HG02938 (cell line): ENCODE measurements around the gene INO80.

Experiments
- ATAC-seq: cut with Tn5 transposase; IDR thresholded peaks from one replicate; pipeline ENCODE4 v1.9.1; 2021; ENCODE audit warnings: mild to moderate bottlenecking, moderate library complexity; ENCODE audit not compliant: unreplicated experiment

The INO80 gene

GRCh38 chr15:40951764-40952163 lies 164.3 kb downstream of the INO80 start:
- ATAC-seq: no peak

GRCh38 chr15:40949756-40950207 lies 166.3 kb downstream of the INO80 start:
- no peak for ATAC-seq

GRCh38 chr15:40948706-40949473 lies 167.2 kb downstream of the INO80 start:
- ATAC-seq: no peak

- no peak for ATAC-seq
Measured at GRCh38 chr15:40944510-40945296, 171.4 kb downstream of the INO80 start.

DNA sequence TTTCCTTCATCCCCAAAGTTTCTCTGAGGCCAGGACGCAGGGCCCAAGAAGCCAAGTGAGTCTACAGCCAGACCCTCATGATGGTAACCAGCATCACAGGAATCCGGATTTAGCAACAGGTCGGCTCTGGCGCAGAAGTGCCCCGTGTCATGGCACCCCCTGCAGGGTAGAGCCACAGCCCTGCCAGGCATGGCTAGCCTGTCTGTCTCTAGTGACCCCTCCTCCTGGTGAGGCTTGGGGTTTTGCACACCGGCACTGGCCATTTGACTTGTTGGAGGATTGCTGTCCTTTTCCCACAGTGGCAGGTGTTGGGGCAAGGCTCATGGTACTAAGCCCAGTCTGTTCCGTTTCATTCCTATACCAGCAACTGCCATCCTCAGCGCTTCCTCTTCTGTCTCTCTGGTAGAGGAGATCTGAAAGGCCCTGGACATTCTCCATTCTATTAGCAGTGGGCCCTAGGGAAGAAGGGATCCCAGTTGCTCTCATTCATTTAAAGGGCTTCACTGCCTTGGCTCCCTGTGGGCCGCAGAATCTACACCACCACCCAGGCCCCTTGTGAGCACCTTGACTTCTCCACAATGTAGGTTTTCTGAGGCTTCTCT lies 172.2 kb downstream of the INO80 start:
- ATAC-seq: no peak

DNA sequence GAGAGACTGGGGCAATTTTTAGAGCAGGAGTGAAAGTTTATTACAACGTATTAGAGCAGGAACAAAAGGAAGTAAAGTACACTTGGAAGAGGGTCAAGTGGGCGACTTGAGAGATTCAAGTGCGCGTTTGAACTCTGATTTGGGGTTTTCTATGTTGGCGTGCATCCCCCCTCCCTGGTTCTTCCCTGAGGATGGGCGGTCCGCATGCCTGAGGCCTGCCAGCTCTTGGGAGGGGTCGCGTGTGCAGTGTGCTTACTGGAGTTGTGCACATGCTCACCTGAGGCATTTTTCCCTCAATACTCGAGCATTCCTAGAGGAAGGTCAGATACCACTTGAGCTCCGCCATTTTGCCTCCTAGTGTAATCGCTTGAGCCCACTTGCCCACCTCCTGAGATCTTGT lies 173.2 kb downstream of the INO80 start:
- ATAC-seq: no peak

DNA sequence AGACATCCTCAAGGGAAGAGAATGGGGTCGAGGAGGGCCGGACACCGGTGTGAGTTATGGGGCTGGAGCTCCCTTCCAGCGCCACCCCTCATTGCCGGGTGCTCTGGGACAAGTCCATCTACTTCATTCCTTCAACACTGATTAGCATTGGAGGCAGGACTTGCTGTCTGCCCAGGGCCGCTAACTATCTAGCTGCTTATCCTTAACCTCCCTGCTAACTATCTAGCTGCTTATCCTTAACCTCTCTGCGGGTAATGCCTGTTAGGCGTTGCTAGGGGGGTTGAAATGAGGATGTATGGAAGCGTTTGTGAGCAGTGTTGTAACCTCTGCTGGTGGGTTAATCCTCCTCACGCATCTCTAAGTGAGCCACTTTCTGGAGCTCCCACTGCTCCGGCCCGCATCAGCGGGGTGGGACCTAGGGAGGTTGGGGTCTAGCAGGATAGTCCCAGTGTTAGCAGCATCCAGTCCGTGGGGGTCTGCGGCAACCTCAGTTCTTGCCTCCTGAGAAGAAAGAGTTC lies 173.7 kb downstream of the INO80 start:
- ATAC-seq: no peak

- ATAC-seq: peak; percentile 53
Measured at GRCh38 chr15:40941528-40942336, 174.3 kb downstream of the INO80 start.

- no peak for ATAC-seq
Measured at GRCh38 chr15:40941068-40941527, 175.0 kb downstream of the INO80 start.

DNA sequence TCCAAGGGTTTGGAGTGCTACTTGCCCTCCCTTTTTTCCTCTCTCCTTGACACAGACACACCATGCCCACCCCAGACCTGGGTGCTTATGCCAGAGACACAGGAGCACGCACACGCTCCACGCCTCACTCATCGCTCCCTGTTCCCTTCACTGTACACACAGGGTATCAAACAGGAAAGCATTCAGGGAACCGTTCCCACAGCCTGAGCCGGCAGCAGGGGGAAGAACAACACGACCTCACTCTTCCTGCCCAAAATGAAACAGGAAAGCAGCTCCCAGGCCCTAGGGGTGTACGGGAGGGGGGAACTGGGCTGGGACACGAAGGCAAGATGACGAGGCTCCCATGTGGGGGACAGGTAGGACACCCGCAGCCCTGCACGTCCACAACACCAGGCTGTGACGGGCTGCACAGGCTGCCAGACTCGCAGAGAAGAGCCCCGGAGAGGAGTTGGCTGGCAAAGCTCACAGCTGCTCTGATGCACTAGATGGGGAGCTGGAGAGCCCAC lies 175.7 kb downstream of the INO80 start:
- ATAC-seq: no peak

DNA sequence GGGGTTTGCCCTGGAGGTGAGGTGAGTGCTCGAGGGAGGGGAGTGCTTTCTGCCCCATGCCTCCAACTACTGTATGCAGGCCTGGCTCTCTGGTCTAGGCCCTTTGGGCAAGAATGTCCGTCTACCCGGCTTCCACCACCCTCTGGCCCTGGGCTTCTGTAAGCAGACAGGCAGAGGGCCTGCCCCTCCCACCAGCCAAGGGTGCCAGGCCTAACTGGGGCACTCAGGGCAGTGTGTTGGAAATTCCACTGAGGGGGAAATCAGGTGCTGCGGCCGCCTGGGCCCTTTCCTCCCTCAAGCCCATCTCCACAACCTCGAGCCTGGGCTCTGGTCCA lies 177.6 kb downstream of the INO80 start:
- ATAC-seq: no peak

- ATAC-seq: no peak
Measured at GRCh38 chr15:40937762-40938535, 178.1 kb downstream of the INO80 start.

- ATAC-seq: no peak
Measured at GRCh38 chr15:40936709-40937666, 179.1 kb downstream of the INO80 start.

DNA sequence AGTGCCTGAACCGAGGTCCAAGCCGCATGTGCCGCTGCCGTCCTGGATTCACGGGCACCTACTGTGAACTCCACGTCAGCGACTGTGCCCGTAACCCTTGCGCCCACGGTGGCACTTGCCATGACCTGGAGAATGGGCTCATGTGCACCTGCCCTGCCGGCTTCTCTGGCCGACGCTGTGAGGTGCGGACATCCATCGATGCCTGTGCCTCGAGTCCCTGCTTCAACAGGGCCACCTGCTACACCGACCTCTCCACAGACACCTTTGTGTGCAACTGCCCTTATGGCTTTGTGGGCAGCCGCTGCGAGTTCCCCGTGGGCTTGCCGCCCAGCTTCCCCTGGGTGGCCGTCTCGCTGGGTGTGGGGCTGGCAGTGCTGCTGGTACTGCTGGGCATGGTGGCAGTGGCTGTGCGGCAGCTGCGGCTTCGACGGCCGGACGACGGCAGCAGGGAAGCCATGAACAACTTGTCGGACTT lies 179.8 kb downstream of the INO80 start:
- ATAC-seq: no peak

- no peak for ATAC-seq
Measured at GRCh38 chr15:40934457-40934856, 181.6 kb downstream of the INO80 start.

DNA sequence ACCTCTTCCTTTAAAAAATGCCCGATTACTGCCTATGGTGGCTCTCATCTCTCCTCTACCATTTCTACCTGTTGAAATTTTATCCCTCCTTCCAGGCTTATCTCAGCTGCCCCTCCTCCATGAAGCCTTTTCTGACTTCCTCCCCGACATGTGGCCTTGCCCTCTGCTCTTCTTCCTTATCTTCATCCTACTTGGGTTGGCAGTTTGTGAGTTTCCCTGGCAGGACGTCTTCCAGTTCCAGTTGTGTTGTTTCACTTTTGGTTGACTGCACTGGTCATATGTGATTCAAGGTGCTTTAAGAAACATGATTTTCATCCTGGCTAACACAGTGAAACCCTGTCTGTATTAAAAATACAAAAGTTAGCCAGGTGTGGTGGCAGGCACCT lies 182.6 kb downstream of the INO80 start:
- ATAC-seq: no peak

GRCh38 chr15:40932649-40933516 lies 183.2 kb downstream of the INO80 start:
- ATAC-seq: no peak

DNA sequence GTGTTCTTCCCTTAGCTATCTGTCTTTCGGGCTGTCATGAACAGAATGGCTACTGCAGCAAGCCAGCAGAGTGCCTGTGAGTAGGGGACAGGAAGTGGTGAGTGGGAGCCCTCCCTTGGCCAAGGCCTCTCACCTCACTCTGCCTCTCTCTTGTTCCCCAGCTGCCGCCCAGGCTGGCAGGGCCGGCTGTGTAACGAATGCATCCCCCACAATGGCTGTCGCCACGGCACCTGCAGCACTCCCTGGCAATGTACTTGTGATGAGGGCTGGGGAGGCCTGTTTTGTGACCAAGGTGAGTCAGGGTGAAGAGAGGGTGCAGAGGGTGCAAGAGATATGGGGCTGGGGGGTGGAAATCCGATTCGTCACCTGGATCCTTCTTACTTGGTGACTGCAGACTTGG lies 183.9 kb downstream of the INO80 start:
- ATAC-seq: no peak
